Measurements from ENCODE around the gene PPFIA3. TPM values are rescaled to one million over a fixed set of nuclear protein-coding genes. Genes with fewer than 3 reads are reported as not detected.
A peak's percentile ranks its signal among the peaks of the same experiment; 100 is the strongest.

PPFIA3 gene
- total RNA-seq, 1 donor from 2014 or later = 4.3 TPM

- Histone ChIP-seq H3K36me3 (peaks cover 100% of the 10 kb centered on the region), H3K27me3 (ENCODE audit: low read depth) (no peaks in the 10 kb centered on the region), H3K4me1 (peaks cover 8% of the 10 kb centered on the region), H3K4me3 (no peak overlapping the region), H3K9me3 (no peaks in the 10 kb centered on the region), H3K27ac (no peak overlapping the region)
- DNase-seq = no peak
- no peak for ATAC-seq
- no peak for TF ChIP-seq CTCF (IDR thresholded peaks at IDR 0.05)
- intact Hi-C loops (cut with DNase I) = loop anchor here (5.0 kb wide), 1 partner anchor 109 kb away; no protein-coding TSS in a partner anchor
Observed at GRCh38 chr19:49098795-49099194, 20.5 kb upstream of the PPFIA3 start.

GRCh38 chr19:49101160-49101559 lies 18.2 kb upstream of the PPFIA3 start:
- H3K36me3 ChIP-seq = peaks cover 100% of the 10 kb centered on the region
- intact Hi-C loops (cut with DNase I) = no loop called here
- TF ChIP-seq CTCF (IDR thresholded peaks at IDR 0.05) = no peak

GRCh38 chr19:49102303-49102702 lies 17.0 kb upstream of the PPFIA3 start:
- TF ChIP-seq CTCF (IDR thresholded peaks at IDR 0.05) = no peak
- no peak for ATAC-seq
- H3K27ac ChIP-seq = no peak overlapping the region
- peaks cover 100% of the 10 kb centered on the region for H3K36me3 ChIP-seq
- intact Hi-C loops (cut with DNase I) = no loop called here
- no peak for DNase-seq
- no peaks in the 10 kb centered on the region for H3K27me3 ChIP-seq (ENCODE audit: low read depth)
- H3K9me3 ChIP-seq = no peaks in the 10 kb centered on the region
- H3K4me1 ChIP-seq = peaks cover 5% of the 10 kb centered on the region
- H3K4me3 ChIP-seq = no peak overlapping the region

More at GRCh38 chr19:49101160-49101559, 18.2 kb upstream of the PPFIA3 start:
- Histone ChIP-seq H3K9me3 (no peaks in the 10 kb centered on the region), H3K27me3 (ENCODE audit: low read depth) (no peaks in the 10 kb centered on the region), H3K27ac (no peak overlapping the region), H3K4me1 (peaks cover 8% of the 10 kb centered on the region), H3K4me3 (no peak overlapping the region)
- ATAC-seq (no peak), DNase-seq (no peak)

- no peaks in the 10 kb centered on the region for H3K27me3 ChIP-seq (ENCODE audit: low read depth)
- H3K9me3 ChIP-seq = no peaks in the 10 kb centered on the region
- no peak overlapping the region for H3K4me3 ChIP-seq
- H3K27ac ChIP-seq = no peak overlapping the region
- intact Hi-C loops (cut with DNase I) = no loop called here
- no peak for TF ChIP-seq CTCF (IDR thresholded peaks at IDR 0.05)
- H3K36me3 ChIP-seq = peaks cover 100% of the 10 kb centered on the region
- DNase-seq (no peak), ATAC-seq (peak in 1 of 2 donors; percentile 3)
- no peaks in the 10 kb centered on the region for H3K4me1 ChIP-seq
Observed at GRCh38 chr19:49103331-49104085, 15.8 kb upstream of the PPFIA3 start.

- DNase-seq = no peak
- Histone ChIP-seq H3K36me3 (peaks cover 100% of the 10 kb centered on the region), H3K4me3 (no peak overlapping the region), H3K9me3 (no peaks in the 10 kb centered on the region), H3K4me1 (no peaks in the 10 kb centered on the region), H3K27ac (no peak overlapping the region), H3K27me3 (ENCODE audit: low read depth) (no peaks in the 10 kb centered on the region)
- ATAC-seq = no peak
- no peak for TF ChIP-seq CTCF (IDR thresholded peaks at IDR 0.05)
- intact Hi-C loops (cut with DNase I) = no loop called here
Observed at GRCh38 chr19:49104229-49104864, 15.0 kb upstream of the PPFIA3 start.
